ENCODE results near the gene LDB2. TPM values are rescaled to one million over a fixed set of nuclear protein-coding genes. Genes with fewer than 3 reads are reported as not detected.
"Not testable (repeated sequence)": the region's sequence is repeated elsewhere in the genome, so short reads cannot be mapped to it uniquely, and the experiment has no call there.

Gene LDB2
- total RNA-seq, 1 donor from 2014 or later, result 31.5 TPM

- no peak for DNase-seq (ENCODE audit: extremely low spot score, unreplicated experiment)
- TF ChIP-seq, protein P1, sequence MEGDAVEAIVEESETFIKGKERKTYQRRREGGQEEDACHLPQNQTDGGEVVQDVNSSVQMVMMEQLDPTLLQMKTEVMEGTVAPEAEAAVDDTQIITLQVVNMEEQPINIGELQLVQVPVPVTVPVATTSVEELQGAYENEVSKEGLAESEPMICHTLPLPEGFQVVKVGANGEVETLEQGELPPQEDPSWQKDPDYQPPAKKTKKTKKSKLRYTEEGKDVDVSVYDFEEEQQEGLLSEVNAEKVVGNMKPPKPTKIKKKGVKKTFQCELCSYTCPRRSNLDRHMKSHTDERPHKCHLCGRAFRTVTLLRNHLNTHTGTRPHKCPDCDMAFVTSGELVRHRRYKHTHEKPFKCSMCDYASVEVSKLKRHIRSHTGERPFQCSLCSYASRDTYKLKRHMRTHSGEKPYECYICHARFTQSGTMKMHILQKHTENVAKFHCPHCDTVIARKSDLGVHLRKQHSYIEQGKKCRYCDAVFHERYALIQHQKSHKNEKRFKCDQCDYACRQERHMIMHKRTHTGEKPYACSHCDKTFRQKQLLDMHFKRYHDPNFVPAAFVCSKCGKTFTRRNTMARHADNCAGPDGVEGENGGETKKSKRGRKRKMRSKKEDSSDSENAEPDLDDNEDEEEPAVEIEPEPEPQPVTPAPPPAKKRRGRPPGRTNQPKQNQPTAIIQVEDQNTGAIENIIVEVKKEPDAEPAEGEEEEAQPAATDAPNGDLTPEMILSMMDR (conservative IDR thresholded peaks at IDR 0.05), result no peak
- Mint-ChIP-seq H3K36me3 (no peaks in the 10 kb centered on the region), H3K27ac (no peak overlapping the region), H3K4me1 (ENCODE audit: unreplicated experiment) (peaks cover 3% of the 10 kb centered on the region), H3K4me3 (no peak overlapping the region), H3K9me3 (no peaks in the 10 kb centered on the region), H3K27me3 (no peaks in the 10 kb centered on the region)
Measured at GRCh38 chr4:16573206-16573605, 325.2 kb downstream of the LDB2 start.

GRCh38 chr4:16572631-16573030 is 325.8 kb downstream of the LDB2 start:
- TF ChIP-seq, protein P1 (conservative IDR thresholded peaks at IDR 0.05), result no peak
- no peak overlapping the region for H3K4me3 Mint-ChIP-seq

DNA sequence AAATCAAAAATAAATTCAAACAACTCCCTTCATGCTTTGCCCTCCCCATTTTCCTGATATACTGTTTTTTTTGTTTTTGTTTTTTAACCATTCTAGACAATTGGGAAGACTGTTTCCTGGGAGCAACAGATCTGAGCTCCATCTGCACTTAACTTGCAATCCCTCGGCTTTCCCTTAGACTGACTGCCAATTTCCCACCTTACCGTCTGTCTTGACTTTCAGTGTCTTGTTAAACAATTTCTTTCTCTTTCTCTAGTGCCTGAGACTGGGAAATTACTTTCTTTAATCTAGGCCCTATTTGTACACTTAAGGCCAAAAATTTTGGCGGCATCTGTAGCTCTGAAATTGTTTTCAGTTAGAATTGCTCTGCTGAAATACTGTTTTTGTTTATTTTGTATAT is 326.3 kb downstream of the LDB2 start:
- Mint-ChIP-seq H3K27me3 (no peaks in the 10 kb centered on the region), H3K9me3 (no peaks in the 10 kb centered on the region), H3K4me1 (ENCODE audit: unreplicated experiment) (peaks cover 3% of the 10 kb centered on the region), H3K36me3 (no peaks in the 10 kb centered on the region), H3K27ac (no peak overlapping the region), H3K4me3 (no peak overlapping the region)
- no peak for DNase-seq (ENCODE audit: extremely low spot score, unreplicated experiment)
- TF ChIP-seq, protein P1 (conservative IDR thresholded peaks at IDR 0.05), result no peak

More at GRCh38 chr4:16572631-16573030, 325.8 kb downstream of the LDB2 start:
- no peaks in the 10 kb centered on the region for H3K9me3 Mint-ChIP-seq
- H3K36me3 Mint-ChIP-seq, result no peaks in the 10 kb centered on the region
- H3K4me1 Mint-ChIP-seq (ENCODE audit: unreplicated experiment), result peaks cover 3% of the 10 kb centered on the region
- DNase-seq (ENCODE audit: extremely low spot score, unreplicated experiment), result no peak
- no peak overlapping the region for H3K27ac Mint-ChIP-seq
- no peaks in the 10 kb centered on the region for H3K27me3 Mint-ChIP-seq

DNA sequence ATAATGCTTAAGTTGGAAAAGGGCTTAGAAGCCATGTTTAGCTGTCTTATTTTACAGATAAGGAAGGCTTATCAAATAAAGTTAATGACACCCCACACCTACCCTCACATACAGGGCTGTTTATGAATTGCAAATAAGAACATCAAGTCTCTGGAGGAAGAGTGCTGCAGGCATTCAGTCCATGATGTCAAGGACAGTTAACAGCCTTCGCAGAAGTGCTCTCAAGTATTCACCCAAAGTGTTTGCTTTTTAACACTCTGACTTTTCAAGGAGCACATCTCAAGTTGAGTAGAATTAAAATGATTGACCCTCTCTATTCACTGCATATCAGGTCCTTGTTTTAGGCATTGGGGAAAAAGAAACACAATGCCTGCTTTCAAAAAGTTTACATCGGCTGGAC is 328.7 kb downstream of the LDB2 start:
- no peaks in the 10 kb centered on the region for H3K27me3 Mint-ChIP-seq
- H3K27ac Mint-ChIP-seq, result no peak overlapping the region
- TF ChIP-seq, protein P1 (conservative IDR thresholded peaks at IDR 0.05), result no peak
- no peak overlapping the region for H3K4me3 Mint-ChIP-seq
- DNase-seq (ENCODE audit: extremely low spot score, unreplicated experiment), result no peak
- H3K4me1 Mint-ChIP-seq (ENCODE audit: unreplicated experiment), result peaks cover 3% of the 10 kb centered on the region
- H3K36me3 Mint-ChIP-seq, result no peaks in the 10 kb centered on the region
- no peaks in the 10 kb centered on the region for H3K9me3 Mint-ChIP-seq

- not testable (repeated sequence) for H3K4me3 Mint-ChIP-seq; DNase-seq (ENCODE audit: extremely low spot score, unreplicated experiment); H3K4me1 Mint-ChIP-seq (ENCODE audit: unreplicated experiment); H3K36me3 Mint-ChIP-seq; H3K27me3 Mint-ChIP-seq; H3K27ac Mint-ChIP-seq
- peaks cover 12% of the 10 kb centered on the region for H3K9me3 Mint-ChIP-seq
Measured at GRCh38 chr4:16557316-16557715, 341.1 kb downstream of the LDB2 start.

DNA sequence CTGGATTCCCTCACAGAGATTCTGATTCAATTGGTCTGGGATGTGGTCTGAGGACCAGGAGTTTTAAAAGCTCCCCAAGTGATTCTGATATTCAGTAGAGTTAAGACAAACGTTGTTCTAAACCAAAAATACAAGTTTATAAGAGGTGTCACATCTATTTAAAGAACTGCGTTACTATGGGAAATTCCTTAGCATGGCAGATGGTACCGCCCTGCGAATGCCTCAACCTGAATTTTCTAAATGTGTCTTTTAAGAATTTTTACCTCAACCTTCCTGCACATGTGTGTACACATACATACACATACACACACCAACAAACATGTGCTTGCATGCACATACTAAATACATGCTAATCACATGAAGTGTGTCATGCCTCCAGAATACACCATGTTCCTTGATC is 343.3 kb downstream of the LDB2 start:
- Mint-ChIP-seq H3K27me3 (no peaks in the 10 kb centered on the region), H3K27ac (no peak overlapping the region), H3K9me3 (peaks cover 12% of the 10 kb centered on the region), H3K36me3 (peaks cover 4% of the 10 kb centered on the region), H3K4me1 (ENCODE audit: unreplicated experiment) (no peaks in the 10 kb centered on the region), H3K4me3 (no peak overlapping the region)
- DNase-seq (ENCODE audit: extremely low spot score, unreplicated experiment), result no peak
- TF ChIP-seq, protein P1 (conservative IDR thresholded peaks at IDR 0.05), result no peak
